B cell (primary cell): ENCODE measurements around the gene RASSF8. TPM values are rescaled to one million over a fixed set of nuclear protein-coding genes. Genes with fewer than 3 reads are reported as not detected.

Experiments
- ATAC-seq: fragments of 200-7000 bp; cut with Tn5 transposase; one replicate; pipeline ENCODE4 v1.10.0; 2021; ENCODE audit warnings: low read depth, mild to moderate bottlenecking, moderate number of reproducible peaks, moderate library complexity
- CTCF ChIA-PET: fragments of 350-600 bp; sonication (Branson Sonifier 250); formaldehyde crosslinking; loops from one replicate; lab custom pipeline; 2021; ENCODE audit warnings: antibody characterized with exemption, inconsistent platforms; lab: Charles Lee
- POLR2A ChIA-PET: fragments of 350-600 bp; sonication (Branson Sonifier 250); formaldehyde crosslinking; loops from one replicate; lab custom pipeline; 2021; ENCODE audit warnings: antibody characterized with exemption; lab: Charles Lee
- DNase-seq: peaks from one replicate; pipeline ENCODE4 v3.0.0; 2013
- H2AFZ ChIP-seq: 2 replicates; pipeline ENCODE4 v1.6.1; 2012; ENCODE audit warnings: mild to moderate bottlenecking, low read depth, low read length; ENCODE audit not compliant: insufficient read depth, poor library complexity, severe bottlenecking
- H3K27ac ChIP-seq, 2 donors: 1 replicate in 1 of 2; 2 replicates in 1 of 2; pipeline ENCODE4 v1.5.1; 2012 to 2013; ENCODE audit warnings: low read length in 2 of 2, mild to moderate bottlenecking in 2 of 2, moderate library complexity in 1 of 2
- H3K27me3 ChIP-seq, 4 experiments: fragments of 200-600 bp in 1 of 4; sonication (generic) in 1 of 4; replicated peaks in 1 of 4; 1 replicate in 2 of 4; 2 replicates in 2 of 4; pipeline versions ENCODE4 v1.6.1 to v1.7.0; 2013 to 2016; ENCODE audit warnings: low read length in 3 of 4, mild to moderate bottlenecking in 2 of 4, mixed read lengths in 1 of 4, moderate library complexity in 1 of 4; ENCODE audit not compliant: insufficient read depth in 4 of 4, control insufficient read depth in 3 of 4; ENCODE audit errors: control extremely low read depth in 1 of 4
- H3K36me3 ChIP-seq, 2 experiments: replicated peaks in 1 of 2; 1 replicate in 1 of 2; 2 replicates in 1 of 2; pipeline versions ENCODE4 v1.6.1 to v1.7.1; 2013; ENCODE audit warnings: low read length in 1 of 2; ENCODE audit not compliant: insufficient read depth in 2 of 2, control insufficient read depth in 1 of 2; ENCODE audit errors: control extremely low read depth in 1 of 2, extremely low read depth in 1 of 2
- H3K4me1 ChIP-seq, 2 donors: fragments of 200-600 bp in 1 of 2; sonication (generic) in 1 of 2; 1 replicate in 1 of 2; 2 replicates in 1 of 2; pipeline versions ENCODE4 v1.5.1 to v1.6.1; 2013 to 2017; ENCODE audit warnings: low read length in 2 of 2; ENCODE audit not compliant: control insufficient read depth in 2 of 2, insufficient read depth in 2 of 2
- H3K4me2 ChIP-seq: replicated peaks from 2 replicates; pipeline ENCODE3; 2012; ENCODE audit warnings: mild to moderate bottlenecking, low read depth, low read length; ENCODE audit not compliant: poor library complexity, severe bottlenecking
- H3K4me3 ChIP-seq, 5 experiments: fragments of 200-600 bp in 1 of 5; sonication (generic) in 1 of 5; 1 replicate in 3 of 5; 2 replicates in 2 of 5; pipeline versions ENCODE4 v1.5.1 to v1.7.0; 2011 to 2016; ENCODE audit warnings: low read length in 4 of 5, mild to moderate bottlenecking in 4 of 5, low read depth in 2 of 5, control low read depth in 1 of 5, moderate library complexity in 1 of 5; ENCODE audit not compliant: insufficient read depth in 1 of 5; ENCODE audit errors: control extremely low read depth in 1 of 5, extremely low read depth in 1 of 5
- H3K79me2 ChIP-seq: fragments of 200-600 bp; sonication (generic); one replicate; pipeline ENCODE4 v1.6.0; 2016; ENCODE audit warnings: low read length; ENCODE audit not compliant: control insufficient read depth, insufficient read depth
- H3K9ac ChIP-seq: fragments of 200-600 bp; sonication (generic); 2 replicates; pipeline ENCODE4 v1.6.1; 2017; ENCODE audit warnings: mild to moderate bottlenecking, low read length, moderate library complexity
- H3K9me3 ChIP-seq, 3 donors: one replicate each; pipeline versions ENCODE4 v1.6.1 to v1.7.1; 2013; ENCODE audit warnings: low read length in 2 of 3; ENCODE audit not compliant: control insufficient read depth in 2 of 3, insufficient read depth in 1 of 3; ENCODE audit errors: control extremely low read depth in 1 of 3
- H4K20me1 ChIP-seq: 2 replicates; pipeline ENCODE4 v1.6.0; 2012; ENCODE audit warnings: mild to moderate bottlenecking, low read length; ENCODE audit not compliant: insufficient read depth, control insufficient read depth, poor library complexity, severe bottlenecking
- H3K27ac Mint-ChIP-seq: one replicate; pipeline ENCODE4 v1.8.0; 2021; ENCODE audit warnings: mixed read lengths
- H3K27me3 Mint-ChIP-seq: one replicate; pipeline ENCODE4 v1.8.0; 2021; ENCODE audit warnings: mixed read lengths
- H3K4me1 Mint-ChIP-seq: one replicate; pipeline ENCODE4 v1.8.0; 2021; ENCODE audit warnings: mixed read lengths
- H3K4me3 Mint-ChIP-seq: one replicate; pipeline ENCODE4 v1.8.0; 2021; ENCODE audit warnings: mixed read lengths
- H3K9me3 Mint-ChIP-seq: one replicate; pipeline ENCODE4 v1.8.0; 2022; ENCODE audit warnings: mixed read lengths; ENCODE audit not compliant: insufficient read depth
- CTCF ChIP-seq: fragments of 200-600 bp; IDR thresholded peaks from one replicate; pipeline ENCODE4 v1.8.0; 2022; ENCODE audit warnings: antibody characterized with exemption, mild to moderate bottlenecking
- EZH2 ChIP-seq: IDR thresholded peaks from 2 replicates; pipeline ENCODE4 v1.6.1; 2012; ENCODE audit warnings: borderline replicate concordance, low read depth, mild to moderate bottlenecking, moderate library complexity, low read length; ENCODE audit not compliant: insufficient read depth, poor library complexity, severe bottlenecking
- WGBS: methylation state at CpG from one replicate; pipeline ENCODE4 v1.1.5; 2013; ENCODE audit warnings: missing lambda C conversion rate; ENCODE audit not compliant: insufficient coverage; 5-methylcytosine and 5-hydroxymethylcytosine counted together
- intact Hi-C: fragments of 100-400 bp; cut with micrococcal nuclease; formaldehyde crosslinking; loops from one replicate; pipeline ENCODE4 v1.10.0; 2022
- polyA plus RNA-seq: library from polyadenylated mRNA; depleted of rRNA; stranded (reverse); fragments of >200 nt; gene quantifications from 2 replicates; pipeline ENCODE4 v1.2.3, GENCODE V29; 2012
- total RNA-seq, 2 donors: library from RNA; stranded (reverse); fragments of 120-200 nt in 1 of 2; gene quantifications; 1 replicate in 1 of 2; 2 replicates in 1 of 2; pipeline versions ENCODE4 v1.2.3 to v1.2.4, GENCODE V29; 2013 to 2022

Gene RASSF8
- total and polyA plus RNA-seq, 2 donors (not counting 1 experiment from before 2014, with no cell fraction given) = 0.01 to 0.49 TPM

GRCh38 chr12:25957793-25958427, 572 bp upstream of the RASSF8 start:
- no peak overlapping the region for H3K27ac Mint-ChIP-seq

More at GRCh38 chr12:25957793-25958427, 572 bp upstream of the RASSF8 start:
- H3K4me3 ChIP-seq = peak overlapping the region in 3 of 5 experiments; percentile 38 to 69 (median 45)
- H3K27me3 ChIP-seq = peaks cover 0 to 27% (median 18%) of the 10 kb centered on the region in 4 experiments
- peaks cover 17% of the 10 kb centered on the region in 2 donors for H3K4me1 ChIP-seq
- peak overlapping the region; percentile 69 for H2AFZ ChIP-seq
- H3K9me3 ChIP-seq = no peaks in the 10 kb centered on the region
- intact Hi-C loops = no loop called here
- POLR2A ChIA-PET = no interaction called here
- no peaks in the 10 kb centered on the region for H4K20me1 ChIP-seq
- peak; percentile 5 for ATAC-seq
- no peak for TF ChIP-seq CTCF
- TF ChIP-seq EZH2 = no peak
- Mint-ChIP-seq H3K4me3 (peak overlapping the region; percentile 62), H3K4me1 (peaks cover 21% of the 10 kb centered on the region), H3K9me3 (no peaks in the 10 kb centered on the region), H3K27me3 (peaks cover 38% of the 10 kb centered on the region)
- no peaks in the 10 kb centered on the region for H3K79me2 ChIP-seq
- WGBS = under 1% methylated on average over 29 of the region's 38 CpGs
- CTCF ChIA-PET = no interaction called here
- H3K9ac ChIP-seq = peak overlapping the region; percentile 63
- H3K36me3 ChIP-seq = no peaks in the 10 kb centered on the region
- DNase-seq = no peak
- H3K27ac ChIP-seq = no peak overlapping the region
- peak overlapping the region; percentile 90 for H3K4me2 ChIP-seq
